AG09319 (cell line): ENCODE data around the gene KLF17.

ENCODE experiments used
- DNase-seq: peaks from one replicate; pipeline ENCODE4 v3.0.0-alpha.2; 2010; ENCODE audit warnings: low read depth; ENCODE audit errors: extremely low read depth
- TF ChIP-seq, protein P1 (sequence below): IDR thresholded peaks from 2 replicates; pipeline ENCODE4 v1.5.1; 2011; ENCODE audit warnings: low read depth, mild to moderate bottlenecking, inconsistent platforms, low read length, moderate library complexity

Gene KLF17, protein sequence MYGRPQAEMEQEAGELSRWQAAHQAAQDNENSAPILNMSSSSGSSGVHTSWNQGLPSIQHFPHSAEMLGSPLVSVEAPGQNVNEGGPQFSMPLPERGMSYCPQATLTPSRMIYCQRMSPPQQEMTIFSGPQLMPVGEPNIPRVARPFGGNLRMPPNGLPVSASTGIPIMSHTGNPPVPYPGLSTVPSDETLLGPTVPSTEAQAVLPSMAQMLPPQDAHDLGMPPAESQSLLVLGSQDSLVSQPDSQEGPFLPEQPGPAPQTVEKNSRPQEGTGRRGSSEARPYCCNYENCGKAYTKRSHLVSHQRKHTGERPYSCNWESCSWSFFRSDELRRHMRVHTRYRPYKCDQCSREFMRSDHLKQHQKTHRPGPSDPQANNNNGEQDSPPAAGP

DNA sequence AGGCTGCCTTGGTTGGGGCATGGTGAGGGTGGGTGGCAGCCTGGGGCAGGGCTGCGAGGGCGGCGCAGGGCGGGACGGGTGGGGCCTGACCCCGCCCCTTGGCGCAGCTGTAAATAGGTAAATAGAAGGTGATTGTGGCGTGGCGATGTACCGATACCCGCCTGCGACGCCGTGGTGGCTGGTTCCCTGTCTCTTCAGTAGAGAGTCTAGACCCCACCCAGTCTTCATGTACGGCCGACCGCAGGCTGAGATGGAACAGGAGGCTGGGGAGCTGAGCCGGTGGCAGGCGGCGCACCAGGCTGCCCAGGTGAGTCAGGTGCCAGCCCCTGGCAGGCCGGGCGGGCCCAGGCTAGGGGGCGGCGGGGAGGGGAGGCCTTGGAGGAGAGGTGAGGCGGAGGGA is at the start of gene KLF17:
KLF17 (plus strand) TSS at position 140 of the 400 bp plus-strand sequence; CDS start at position 227, 87 bp downstream.
- DNase-seq = no peak
- TF ChIP-seq, protein P1, sequence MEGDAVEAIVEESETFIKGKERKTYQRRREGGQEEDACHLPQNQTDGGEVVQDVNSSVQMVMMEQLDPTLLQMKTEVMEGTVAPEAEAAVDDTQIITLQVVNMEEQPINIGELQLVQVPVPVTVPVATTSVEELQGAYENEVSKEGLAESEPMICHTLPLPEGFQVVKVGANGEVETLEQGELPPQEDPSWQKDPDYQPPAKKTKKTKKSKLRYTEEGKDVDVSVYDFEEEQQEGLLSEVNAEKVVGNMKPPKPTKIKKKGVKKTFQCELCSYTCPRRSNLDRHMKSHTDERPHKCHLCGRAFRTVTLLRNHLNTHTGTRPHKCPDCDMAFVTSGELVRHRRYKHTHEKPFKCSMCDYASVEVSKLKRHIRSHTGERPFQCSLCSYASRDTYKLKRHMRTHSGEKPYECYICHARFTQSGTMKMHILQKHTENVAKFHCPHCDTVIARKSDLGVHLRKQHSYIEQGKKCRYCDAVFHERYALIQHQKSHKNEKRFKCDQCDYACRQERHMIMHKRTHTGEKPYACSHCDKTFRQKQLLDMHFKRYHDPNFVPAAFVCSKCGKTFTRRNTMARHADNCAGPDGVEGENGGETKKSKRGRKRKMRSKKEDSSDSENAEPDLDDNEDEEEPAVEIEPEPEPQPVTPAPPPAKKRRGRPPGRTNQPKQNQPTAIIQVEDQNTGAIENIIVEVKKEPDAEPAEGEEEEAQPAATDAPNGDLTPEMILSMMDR = no peak

DNA sequence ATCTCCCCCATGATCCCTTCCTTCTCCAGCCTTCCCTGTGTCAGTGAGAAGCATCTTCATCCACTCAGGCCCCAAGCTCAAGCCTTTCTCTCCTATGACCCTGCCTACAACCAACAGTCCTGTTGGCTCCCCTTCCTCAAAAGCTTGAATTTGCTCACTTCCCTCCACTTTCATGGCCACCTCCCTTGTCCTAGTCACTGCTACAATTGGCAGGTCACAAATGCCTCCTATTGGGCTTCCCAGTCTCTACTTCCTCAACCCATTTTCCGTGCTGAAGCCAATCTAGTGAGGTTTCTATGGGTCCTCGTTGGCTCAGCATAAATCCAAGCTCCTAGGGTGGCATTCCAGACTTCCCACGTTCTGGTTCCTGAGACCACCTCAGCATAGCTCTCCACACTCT is 47.2 kb upstream of the KLF17 start:
- TF ChIP-seq, protein P1 = no peak
- no peak for DNase-seq

DNA sequence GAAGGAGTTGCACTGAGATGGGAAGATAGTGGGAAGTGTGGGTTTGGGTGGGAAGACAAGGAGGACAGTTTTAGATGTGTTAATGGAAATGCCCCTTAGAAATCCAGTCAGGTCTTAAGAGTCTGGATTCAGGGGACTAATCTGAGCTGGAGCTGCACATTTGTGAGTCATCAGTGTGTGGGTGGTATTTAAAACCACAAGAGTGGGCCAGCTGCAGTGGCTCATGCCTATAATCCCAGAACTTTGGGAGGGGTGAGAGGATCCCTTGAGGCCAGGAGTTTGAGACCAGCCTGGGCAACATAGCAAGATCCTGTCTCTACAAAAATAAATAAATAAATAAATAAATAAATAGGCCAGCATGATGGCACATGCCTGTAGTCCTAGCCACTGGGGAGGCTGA is 46.4 kb upstream of the KLF17 start:
- peak; percentile 50 for DNase-seq
- TF ChIP-seq, protein P1 = no peak

DNA sequence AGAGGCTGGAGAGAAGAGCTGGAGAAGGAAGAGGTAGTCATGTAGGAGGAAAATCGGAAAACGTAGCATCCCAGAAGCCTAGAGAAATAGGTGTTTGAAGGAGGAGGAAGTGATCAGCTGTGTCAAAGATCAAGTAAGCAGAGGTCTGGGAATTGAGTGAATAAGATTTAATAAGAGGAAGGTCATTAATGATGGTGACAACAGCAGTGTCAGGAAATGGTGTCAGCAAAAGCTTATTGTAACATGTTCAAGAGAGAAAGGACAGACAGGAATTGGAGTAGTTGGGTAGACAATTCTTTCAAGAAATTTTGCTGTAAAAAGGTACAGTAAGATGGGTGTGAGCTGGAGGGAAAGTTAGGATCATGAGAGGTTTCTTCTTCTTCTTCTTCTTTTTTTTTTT is 45.8 kb upstream of the KLF17 start:
- DNase-seq = no peak
- TF ChIP-seq, protein P1 = no peak

DNA sequence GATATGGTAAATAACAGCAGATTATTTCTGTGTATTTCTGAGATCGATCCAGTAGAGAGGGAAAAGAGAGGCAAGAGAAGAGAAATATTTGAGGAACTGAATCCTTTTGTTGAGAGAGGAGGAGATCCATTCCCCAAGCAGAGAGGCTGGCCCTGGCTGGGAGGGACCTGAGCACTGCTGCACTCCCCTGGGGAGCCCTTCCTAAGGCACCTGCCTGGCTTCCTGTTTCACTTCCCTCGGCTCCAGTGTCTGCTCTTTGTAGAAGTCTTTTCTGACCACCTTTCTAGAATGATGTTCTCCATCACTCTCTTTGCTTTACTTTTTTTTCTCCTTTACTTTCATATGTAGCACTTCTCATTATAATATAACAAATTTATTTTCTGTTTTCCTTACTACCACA is 45.1 kb upstream of the KLF17 start:
- TF ChIP-seq, protein P1 = no peak
- DNase-seq = no peak

DNA sequence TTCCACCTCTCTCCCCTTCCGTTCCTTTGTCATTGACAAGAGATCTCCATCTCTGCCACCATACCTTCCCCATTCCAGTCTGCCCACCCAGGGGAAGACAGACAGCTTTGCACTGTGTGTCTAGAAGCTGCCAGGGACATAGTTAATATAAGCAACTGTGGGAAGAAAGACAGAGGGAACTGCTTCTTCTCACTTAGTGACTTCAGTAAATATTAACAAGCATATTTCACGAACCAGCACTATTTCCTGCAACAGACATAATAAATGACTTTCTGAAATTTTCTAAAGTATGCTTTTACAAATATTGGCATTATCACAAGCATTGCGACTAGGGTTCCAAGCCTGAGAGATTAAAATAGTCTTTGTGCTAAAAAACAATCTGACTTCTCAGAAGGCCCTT is 44.2 kb upstream of the KLF17 start:
- TF ChIP-seq, protein P1 = no peak
- no peak for DNase-seq

DNA sequence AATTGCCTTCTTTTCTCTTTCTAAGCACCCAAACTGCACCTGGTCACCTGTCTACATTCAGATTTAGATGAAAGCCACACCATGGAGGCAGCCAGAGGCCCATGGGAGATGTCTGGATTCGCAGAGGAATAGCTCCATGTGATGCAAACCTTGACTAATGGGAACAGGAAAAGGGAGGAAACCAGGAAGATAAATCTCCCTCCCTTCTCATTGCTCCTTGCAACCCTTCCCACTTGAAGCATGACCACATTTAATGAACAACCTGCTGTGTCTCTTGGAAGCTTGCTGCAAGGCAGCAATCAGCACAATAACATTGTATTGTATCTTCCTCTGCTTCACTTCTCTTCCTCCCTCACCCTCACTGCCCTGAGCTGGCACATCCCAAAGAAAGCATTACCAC is 42.6 kb upstream of the KLF17 start:
- no peak for DNase-seq
- TF ChIP-seq, protein P1 = no peak
